Stomach smooth muscle (tissue), 2 donors: ENCODE measurements around the gene FBXW12.

Experiments used
- H3K27ac ChIP-seq: one replicate; pipeline ENCODE4 v1.7.0; 2013; ENCODE audit warnings: mild to moderate bottlenecking, low read length, inconsistent platforms
- H3K27me3 ChIP-seq, 2 donors: one replicate each; pipeline ENCODE4 v1.7.0; 2013; ENCODE audit warnings: low read length in 2 of 2; ENCODE audit not compliant: insufficient read depth in 2 of 2, control insufficient read depth in 1 of 2
- H3K36me3 ChIP-seq, 2 donors: one replicate each; pipeline ENCODE4 v1.7.0; 2013; ENCODE audit warnings: low read length in 2 of 2; ENCODE audit not compliant: control insufficient read depth in 2 of 2, insufficient read depth in 2 of 2
- H3K4me1 ChIP-seq: one replicate; pipeline ENCODE4 v1.7.0; 2013; ENCODE audit warnings: low read length; ENCODE audit not compliant: control insufficient read depth, insufficient read depth
- H3K4me3 ChIP-seq, 2 donors: one replicate each; pipeline ENCODE4 v1.7.0; 2013; ENCODE audit warnings: low read length in 2 of 2
- H3K9ac ChIP-seq, 2 donors: one replicate each; pipeline ENCODE4 v1.7.0; 2013; ENCODE audit warnings: low read length in 2 of 2, mild to moderate bottlenecking in 1 of 2
- H3K9me3 ChIP-seq, 2 donors: one replicate each; pipeline ENCODE4 v1.7.0; 2013; ENCODE audit warnings: low read length in 2 of 2; ENCODE audit not compliant: control insufficient read depth in 2 of 2
- donor health status: healthy.
- donor health status: Pancreatic carcinoma.

The FBXW12 gene

GRCh38 chr3:48430708-48431101, 58.7 kb downstream of the FBXW12 start:
- Histone ChIP-seq H3K9me3 (no peaks in the 10 kb centered on the region), H3K4me3 (peak overlapping the region in 1 of 2 donors; percentile 76), H3K4me1 (peaks cover 75% of the 10 kb centered on the region), H3K9ac (peak overlapping the region; percentile 68 to 76), H3K27ac (peak overlapping the region; percentile 92), H3K36me3 (peaks cover 12 to 15% of the 10 kb centered on the region in 2 donors), H3K27me3 (no peaks in the 10 kb centered on the region)

- no peak overlapping the region for H3K4me3 ChIP-seq
- H3K27me3 ChIP-seq = no peaks in the 10 kb centered on the region
- H3K9me3 ChIP-seq = no peaks in the 10 kb centered on the region
- H3K27ac ChIP-seq = peak overlapping the region; percentile 92
- H3K36me3 ChIP-seq = peaks cover 12 to 15% of the 10 kb centered on the region in 2 donors
- H3K4me1 ChIP-seq = peaks cover 74% of the 10 kb centered on the region
- no peak overlapping the region for H3K9ac ChIP-seq
Observed at GRCh38 chr3:48431224-48432029, 59.4 kb downstream of the FBXW12 start.

- H3K4me3 ChIP-seq = peak overlapping the region in 1 of 2 donors; percentile 40
- H3K27ac ChIP-seq = peak overlapping the region; percentile 92
- no peaks in the 10 kb centered on the region for H3K9me3 ChIP-seq
- no peaks in the 10 kb centered on the region for H3K27me3 ChIP-seq
- H3K9ac ChIP-seq = no peak overlapping the region
- peaks cover 62% of the 10 kb centered on the region for H3K4me1 ChIP-seq
- H3K36me3 ChIP-seq = peaks cover 12 to 15% of the 10 kb centered on the region in 2 donors
Observed at GRCh38 chr3:48432411-48433371, 60.7 kb downstream of the FBXW12 start.

GRCh38 chr3:48433472-48434118, 61.6 kb downstream of the FBXW12 start:
- H3K4me3 ChIP-seq = peak overlapping the region in 1 of 2 donors; percentile 40
- no peak overlapping the region for H3K9ac ChIP-seq

DNA sequence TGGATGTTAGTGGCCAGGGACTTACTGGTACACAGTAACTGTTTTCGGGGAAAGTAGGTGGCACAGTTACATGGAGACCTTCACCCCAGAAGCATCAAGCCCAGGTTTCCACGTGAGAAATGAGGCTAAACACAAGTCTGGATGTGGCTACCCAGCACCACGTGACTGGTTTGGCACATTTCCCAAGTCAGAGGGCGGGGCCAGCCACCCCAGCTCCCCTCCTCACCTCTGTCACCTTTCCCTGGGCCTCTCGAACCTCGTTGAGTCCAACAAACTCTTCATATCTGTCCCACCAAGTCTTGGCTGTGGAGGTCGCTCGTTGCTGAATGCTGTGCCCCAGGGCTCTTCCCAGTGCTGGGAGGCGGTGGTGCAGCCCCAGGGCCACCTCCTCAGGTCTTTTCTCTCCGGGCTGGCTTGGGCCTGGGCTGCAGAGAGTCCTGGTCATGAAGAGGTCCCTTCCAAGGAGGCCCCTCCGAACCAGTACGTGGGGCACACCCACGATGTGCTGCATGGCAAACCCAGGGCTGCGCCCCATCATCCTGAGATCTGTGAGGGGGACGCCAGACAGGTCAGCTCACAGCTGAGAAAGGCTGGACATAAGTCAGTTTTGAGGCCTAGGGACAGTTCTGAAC, 62.7 kb downstream of the FBXW12 start:
- peak overlapping the region; percentile 70 for H3K27ac ChIP-seq
- peak overlapping the region in 1 of 2 donors; percentile 51 for H3K9ac ChIP-seq
- H3K4me1 ChIP-seq = peaks cover 64% of the 10 kb centered on the region

More at GRCh38 chr3:48433472-48434118, 61.6 kb downstream of the FBXW12 start:
- Histone ChIP-seq H3K36me3 (peaks cover 12 to 15% of the 10 kb centered on the region in 2 donors), H3K4me1 (peaks cover 54% of the 10 kb centered on the region), H3K27ac (peak overlapping the region; percentile 70), H3K9me3 (no peaks in the 10 kb centered on the region), H3K27me3 (no peaks in the 10 kb centered on the region)

DNA sequence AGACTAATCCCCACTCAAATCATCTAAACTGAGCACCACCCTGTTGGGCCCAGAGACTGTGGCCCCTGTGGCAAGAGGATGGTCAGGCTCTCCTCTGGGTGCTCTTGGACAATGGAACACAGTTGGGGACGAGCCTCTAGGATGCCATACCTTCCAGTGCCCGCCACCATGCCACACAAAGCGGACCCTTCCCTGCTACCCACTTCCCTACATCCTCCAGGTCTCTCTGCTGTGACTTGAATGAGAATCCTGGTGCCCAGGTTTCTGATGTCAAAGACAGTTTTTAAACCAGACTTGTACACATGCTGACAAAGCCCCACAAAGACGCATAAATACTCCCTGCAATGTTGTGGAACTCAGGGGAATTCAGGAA, 63.2 kb downstream of the FBXW12 start:
- Histone ChIP-seq H3K4me3 (no peak overlapping the region), H3K9me3 (no peaks in the 10 kb centered on the region), H3K27me3 (no peaks in the 10 kb centered on the region), H3K9ac (peak overlapping the region in 1 of 2 donors; percentile 36), H3K36me3 (peaks cover 12 to 15% of the 10 kb centered on the region in 2 donors), H3K4me1 (peaks cover 62% of the 10 kb centered on the region), H3K27ac (peak overlapping the region; percentile 70)

More for the DNA sequence above, 62.7 kb downstream of the FBXW12 start:
- H3K36me3 ChIP-seq = peaks cover 12 to 15% of the 10 kb centered on the region in 2 donors
- H3K27me3 ChIP-seq = no peaks in the 10 kb centered on the region
- H3K9me3 ChIP-seq = no peaks in the 10 kb centered on the region
- no peak overlapping the region for H3K4me3 ChIP-seq

GRCh38 chr3:48435774-48436476, 63.9 kb downstream of the FBXW12 start:
- H3K9ac ChIP-seq = peak overlapping the region in 1 of 2 donors; percentile 36

DNA sequence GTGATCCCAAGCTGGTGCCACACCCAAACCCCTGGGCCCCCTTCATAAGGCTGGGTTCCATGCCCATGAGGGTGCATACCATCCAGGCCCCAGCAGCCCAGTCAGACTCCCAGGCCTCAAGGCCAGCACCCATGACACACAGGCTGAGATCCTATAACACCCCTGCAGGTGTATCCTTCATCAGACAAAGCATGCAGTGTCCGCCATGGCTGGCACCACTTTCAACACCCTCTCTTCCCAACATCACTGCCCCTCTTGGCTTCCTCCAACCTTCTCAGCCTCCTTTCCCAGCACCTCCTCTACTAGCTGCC, 64.4 kb downstream of the FBXW12 start:
- Histone ChIP-seq H3K9me3 (no peaks in the 10 kb centered on the region), H3K4me1 (peaks cover 62% of the 10 kb centered on the region), H3K9ac (no peak overlapping the region), H3K36me3 (peaks cover 12 to 15% of the 10 kb centered on the region in 2 donors), H3K27me3 (no peaks in the 10 kb centered on the region), H3K4me3 (no peak overlapping the region), H3K27ac (peak overlapping the region; percentile 31)

More at GRCh38 chr3:48435774-48436476, 63.9 kb downstream of the FBXW12 start:
- peaks cover 12 to 15% of the 10 kb centered on the region in 2 donors for H3K36me3 ChIP-seq
- peaks cover 59% of the 10 kb centered on the region for H3K4me1 ChIP-seq
- H3K27ac ChIP-seq = peak overlapping the region; percentile 70
- no peaks in the 10 kb centered on the region for H3K27me3 ChIP-seq
- H3K4me3 ChIP-seq = no peak overlapping the region
- no peaks in the 10 kb centered on the region for H3K9me3 ChIP-seq

GRCh38 chr3:48436855-48437254, 64.8 kb downstream of the FBXW12 start:
- no peak overlapping the region for H3K27ac ChIP-seq
- H3K9me3 ChIP-seq = no peaks in the 10 kb centered on the region
- H3K4me3 ChIP-seq = no peak overlapping the region
- H3K4me1 ChIP-seq = peaks cover 63% of the 10 kb centered on the region
- peaks cover 14 to 15% of the 10 kb centered on the region in 2 donors for H3K36me3 ChIP-seq
- no peaks in the 10 kb centered on the region for H3K27me3 ChIP-seq
- H3K9ac ChIP-seq = no peak overlapping the region
